HUES6 (cell line): Measurements from ENCODE around the gene CREBRF.

Experiments used
- H3K27ac ChIP-seq: 2 replicates; pipeline ENCODE4 v1.7.0; 2013; ENCODE audit warnings: low read depth, mild to moderate bottlenecking, low read length, inconsistent platforms
- H3K27me3 ChIP-seq: 2 replicates; pipeline ENCODE4 v1.6.1; 2013; ENCODE audit warnings: low read length; ENCODE audit not compliant: control insufficient read depth, insufficient read depth
- H3K36me3 ChIP-seq: 2 replicates; pipeline ENCODE4 v1.6.1; 2013; ENCODE audit warnings: low read length; ENCODE audit not compliant: control insufficient read depth, insufficient read depth
- H3K4me1 ChIP-seq: 2 replicates; pipeline ENCODE4 v1.6.1; 2013; ENCODE audit warnings: low read length; ENCODE audit not compliant: control insufficient read depth, insufficient read depth
- H3K4me3 ChIP-seq: 2 replicates; pipeline ENCODE4 v1.5.1; 2013; ENCODE audit warnings: low read depth, low read length
- H3K9ac ChIP-seq: one replicate; pipeline ENCODE4 v1.6.1; 2013; ENCODE audit warnings: mild to moderate bottlenecking, low read length
- H3K9me3 ChIP-seq: 2 replicates; pipeline ENCODE4 v1.6.1; 2013; ENCODE audit warnings: low read depth, low read length; ENCODE audit not compliant: control insufficient read depth, insufficient read depth

The CREBRF gene

GRCh38 chr5:173078878-173079277 lies 22.7 kb downstream of the CREBRF start:
- no peaks in the 10 kb centered on the region for H3K36me3 ChIP-seq
- no peak overlapping the region for H3K4me3 ChIP-seq
- no peak overlapping the region for H3K27ac ChIP-seq
- H3K9ac ChIP-seq = no peak overlapping the region
- H3K4me1 ChIP-seq = no peaks in the 10 kb centered on the region
- H3K9me3 ChIP-seq = 0 out of 2 replicates have a peak, but pooled peaks cover 2% of the 10 kb centered on the region
- H3K27me3 ChIP-seq = no peaks in the 10 kb centered on the region

- Histone ChIP-seq H3K4me1 (no peaks in the 10 kb centered on the region), H3K27ac (no peak overlapping the region), H3K4me3 (no peak overlapping the region), H3K9me3 (no peaks in the 10 kb centered on the region), H3K36me3 (no peaks in the 10 kb centered on the region), H3K9ac (no peak overlapping the region), H3K27me3 (no peaks in the 10 kb centered on the region)
Observed at GRCh38 chr5:173089581-173089980, 33.4 kb downstream of the CREBRF start.

- H3K27me3 ChIP-seq = no peaks in the 10 kb centered on the region
- no peaks in the 10 kb centered on the region for H3K36me3 ChIP-seq
- no peak overlapping the region for H3K27ac ChIP-seq
- no peaks in the 10 kb centered on the region for H3K4me1 ChIP-seq
- no peak overlapping the region for H3K4me3 ChIP-seq
- H3K9me3 ChIP-seq = no peaks in the 10 kb centered on the region
- H3K9ac ChIP-seq = no peak overlapping the region
Observed at GRCh38 chr5:173090639-173091038, 34.5 kb downstream of the CREBRF start.

GRCh38 chr5:173091981-173092380 lies 35.8 kb downstream of the CREBRF start:
- Histone ChIP-seq H3K27ac (no peak overlapping the region), H3K4me1 (no peaks in the 10 kb centered on the region), H3K36me3 (no peaks in the 10 kb centered on the region), H3K27me3 (no peaks in the 10 kb centered on the region), H3K9me3 (no peaks in the 10 kb centered on the region), H3K4me3 (no peak overlapping the region), H3K9ac (no peak overlapping the region)

- Histone ChIP-seq H3K9ac (no peak overlapping the region), H3K4me1 (no peaks in the 10 kb centered on the region), H3K27me3 (no peaks in the 10 kb centered on the region), H3K9me3 (no peaks in the 10 kb centered on the region), H3K27ac (no peak overlapping the region), H3K36me3 (no peaks in the 10 kb centered on the region), H3K4me3 (no peak overlapping the region)
Observed at GRCh38 chr5:173093606-173094005, 37.5 kb downstream of the CREBRF start.

- H3K4me1 ChIP-seq = no peaks in the 10 kb centered on the region
- H3K27ac ChIP-seq = no peak overlapping the region
- H3K9ac ChIP-seq = no peak overlapping the region
- H3K27me3 ChIP-seq = no peaks in the 10 kb centered on the region
- H3K4me3 ChIP-seq = no peak overlapping the region
- H3K9me3 ChIP-seq = no peaks in the 10 kb centered on the region
- H3K36me3 ChIP-seq = no peaks in the 10 kb centered on the region
Observed at GRCh38 chr5:173094012-173094661, 38.0 kb downstream of the CREBRF start.

- Histone ChIP-seq H3K9me3 (peaks cover 12% of the 10 kb centered on the region), H3K36me3 (no peaks in the 10 kb centered on the region), H3K4me1 (no peaks in the 10 kb centered on the region), H3K27ac (no peak overlapping the region), H3K4me3 (no peak overlapping the region), H3K9ac (no peak overlapping the region), H3K27me3 (no peaks in the 10 kb centered on the region)
Observed at GRCh38 chr5:173098787-173099186, 42.6 kb downstream of the CREBRF start.

GRCh38 chr5:173099461-173099860 lies 43.3 kb downstream of the CREBRF start:
- H3K9ac ChIP-seq = no peak overlapping the region

GRCh38 chr5:173101245-173101644 lies 45.1 kb downstream of the CREBRF start:
- H3K36me3 ChIP-seq = no peaks in the 10 kb centered on the region
- peaks cover 12% of the 10 kb centered on the region for H3K9me3 ChIP-seq
- no peak overlapping the region for H3K9ac ChIP-seq
- no peak overlapping the region for H3K4me3 ChIP-seq
- H3K27ac ChIP-seq = no peak overlapping the region
- no peaks in the 10 kb centered on the region for H3K4me1 ChIP-seq
- no peaks in the 10 kb centered on the region for H3K27me3 ChIP-seq

More at GRCh38 chr5:173099461-173099860, 43.3 kb downstream of the CREBRF start:
- H3K36me3 ChIP-seq = no peaks in the 10 kb centered on the region
- H3K27me3 ChIP-seq = no peaks in the 10 kb centered on the region
- H3K27ac ChIP-seq = no peak overlapping the region
- no peak overlapping the region for H3K4me3 ChIP-seq
- peaks cover 12% of the 10 kb centered on the region for H3K9me3 ChIP-seq
- H3K4me1 ChIP-seq = no peaks in the 10 kb centered on the region

GRCh38 chr5:173103411-173103810 lies 47.3 kb downstream of the CREBRF start:
- no peak overlapping the region for H3K4me3 ChIP-seq
- no peaks in the 10 kb centered on the region for H3K27me3 ChIP-seq
- peaks cover 12% of the 10 kb centered on the region for H3K9me3 ChIP-seq
- H3K36me3 ChIP-seq = no peaks in the 10 kb centered on the region
- H3K9ac ChIP-seq = no peak overlapping the region
- no peaks in the 10 kb centered on the region for H3K4me1 ChIP-seq
- H3K27ac ChIP-seq = no peak overlapping the region

GRCh38 chr5:173108914-173109313 lies 52.8 kb downstream of the CREBRF start:
- Histone ChIP-seq H3K36me3 (no peaks in the 10 kb centered on the region), H3K9ac (no peak overlapping the region), H3K27ac (no peak overlapping the region), H3K27me3 (no peaks in the 10 kb centered on the region), H3K4me1 (no peaks in the 10 kb centered on the region; the same call in 1 of the 2 replicates), H3K9me3 (no peaks in the 10 kb centered on the region), H3K4me3 (no peak overlapping the region)
